Liver (tissue), 9 donors: Measurements from ENCODE around the gene DNAJC10. TPM values are rescaled to one million over a fixed set of nuclear protein-coding genes. Genes with fewer than 3 reads are reported as not detected.
A peak's percentile ranks its signal among the peaks of the same experiment; 100 is the strongest.

ENCODE experiments used
- DNase-seq: peaks from one replicate; pipeline ENCODE4 v3.0.0-alpha.2; 2017; ENCODE audit warnings: low spot score
- H3K27ac ChIP-seq, 2 donors: one replicate each; pipeline ENCODE4 v1.7.0; 2013; ENCODE audit warnings: inconsistent platforms in 2 of 2, low read length in 2 of 2, control low read depth in 1 of 2, low read depth in 1 of 2, mild to moderate bottlenecking in 1 of 2
- H3K27me3 ChIP-seq, 4 donors: one replicate each; pipeline versions ENCODE4 v1.6.1 to v1.7.0; 2013; ENCODE audit warnings: low read length in 3 of 4, inconsistent platforms in 1 of 4, mild to moderate bottlenecking in 1 of 4, moderate library complexity in 1 of 4; ENCODE audit not compliant: control insufficient read depth in 4 of 4, insufficient read depth in 4 of 4
- H3K36me3 ChIP-seq, 4 donors: one replicate each; pipeline versions ENCODE4 v1.6.1 to v1.7.0; 2013; ENCODE audit warnings: low read length in 3 of 4, mild to moderate bottlenecking in 3 of 4, low read depth in 1 of 4, moderate library complexity in 1 of 4; ENCODE audit not compliant: control insufficient read depth in 4 of 4, insufficient read depth in 3 of 4
- H3K4me1 ChIP-seq, 4 donors: one replicate each; pipeline versions ENCODE4 v1.6.1 to v1.7.0; 2013; ENCODE audit warnings: low read length in 3 of 4, mild to moderate bottlenecking in 3 of 4, moderate library complexity in 1 of 4; ENCODE audit not compliant: control insufficient read depth in 4 of 4, insufficient read depth in 4 of 4
- H3K4me3 ChIP-seq, 3 donors: one replicate each; pipeline versions ENCODE4 v1.6.1 to v1.7.0; 2013; ENCODE audit warnings: low read length in 3 of 3, control low read depth in 1 of 3, low read depth in 1 of 3, mild to moderate bottlenecking in 1 of 3
- H3K9ac ChIP-seq, 2 donors: one replicate each; pipeline ENCODE4 v1.7.0; 2013; ENCODE audit warnings: low read length in 2 of 2, mild to moderate bottlenecking in 2 of 2, moderate library complexity in 2 of 2, control low read depth in 1 of 2, low read depth in 1 of 2
- H3K9me3 ChIP-seq, 4 donors: one replicate each; pipeline versions ENCODE4 v1.6.1 to v1.7.0; 2013; ENCODE audit warnings: low read length in 3 of 4; ENCODE audit not compliant: control insufficient read depth in 4 of 4
- EGR1 ChIP-seq, 2 donors: IDR thresholded peaks; 2 replicates each; pipeline ENCODE4 v1.6.1; 2016 to 2018; ENCODE audit warnings: antibody characterized with exemption in 2 of 2, low read depth in 2 of 2
- FOXA1 ChIP-seq: IDR thresholded peaks from 2 replicates; pipeline ENCODE4 v1.6.1; 2016; ENCODE audit warnings: antibody characterized with exemption
- FOXA2 ChIP-seq: IDR thresholded peaks from 2 replicates; pipeline ENCODE4 v1.6.1; 2016; ENCODE audit warnings: antibody characterized with exemption
- GABPA ChIP-seq, 2 donors: IDR thresholded peaks in 1 of 2; conservative IDR thresholded peaks in 1 of 2; 2 replicates each; pipeline ENCODE4 v1.6.1; 2016; ENCODE audit warnings: antibody characterized with exemption in 2 of 2, mild to moderate bottlenecking in 1 of 2, moderate library complexity in 1 of 2
- HNF4A ChIP-seq, 2 donors: conservative IDR thresholded peaks; 2 replicates each; pipeline ENCODE4 v1.6.1; 2016; ENCODE audit warnings: antibody characterized with exemption in 2 of 2, mild to moderate bottlenecking in 2 of 2
- JUND ChIP-seq, 2 donors: IDR thresholded peaks; 2 replicates each; pipeline ENCODE4 v1.6.1; 2016; ENCODE audit warnings: antibody characterized with exemption in 2 of 2
- NR2F2 ChIP-seq: IDR thresholded peaks from 2 replicates; pipeline ENCODE4 v1.6.1; 2016; ENCODE audit warnings: antibody characterized with exemption
- RAD21 ChIP-seq, 2 donors: IDR thresholded peaks; 2 replicates each; pipeline ENCODE4 v1.6.1; 2016; ENCODE audit warnings: antibody characterized with exemption in 2 of 2, mild to moderate bottlenecking in 2 of 2
- RXRA ChIP-seq, 2 donors: IDR thresholded peaks; 2 replicates each; pipeline ENCODE4 v1.6.1; 2017 to 2018; ENCODE audit warnings: antibody characterized with exemption in 2 of 2, mild to moderate bottlenecking in 1 of 2
- SP1 ChIP-seq: IDR thresholded peaks from 2 replicates; pipeline ENCODE4 v1.6.1; 2018; ENCODE audit warnings: antibody characterized with exemption, mild to moderate bottlenecking
- TAF1 ChIP-seq: conservative IDR thresholded peaks from 2 replicates; pipeline ENCODE4 v1.6.1; 2016; ENCODE audit warnings: antibody characterized with exemption, mild to moderate bottlenecking
- YY1 ChIP-seq: IDR thresholded peaks from 2 replicates; pipeline ENCODE4 v1.6.1; 2016; ENCODE audit warnings: antibody characterized with exemption, mild to moderate bottlenecking
- WGBS: extraction: QIAGEN DNeasy Blood & Tissue Kit; methylation state at CpG from one replicate; pipeline ENCODE4 v1.1.7; 2013; 5-methylcytosine and 5-hydroxymethylcytosine counted together
- polyA plus RNA-seq, 2 donors: library from polyadenylated mRNA; stranded (reverse) in 1 of 2; unstranded in 1 of 2; fragments of 200-250 nt in 1 of 2; fragments of >200 nt in 1 of 2; fragmentation: Nextera tagmentation in 1 of 2; extraction: Ambion mirVana in 1 of 2; gene quantifications; one replicate each; pipeline versions ENCODE4 v1.2.1 to v1.2.3, GENCODE V29; 2013 to 2015
- total RNA-seq, 2 donors: library from RNA; depleted of rRNA; stranded (reverse); fragments of >200 nt; gene quantifications; one replicate each; pipeline ENCODE4 v1.2.3, GENCODE V29; 2014
- TF ChIP-seq, protein P1 (sequence below): IDR thresholded peaks from 2 replicates; pipeline ENCODE4 v1.6.1; 2016; ENCODE audit warnings: antibody characterized with exemption
- TF ChIP-seq, protein P2 (sequence below): IDR thresholded peaks from 2 replicates; pipeline ENCODE4 v1.6.1; 2016; ENCODE audit warnings: antibody characterized with exemption
- TF ChIP-seq, protein P3 (sequence below): IDR thresholded peaks from 2 replicates; pipeline ENCODE4 v1.6.1; 2016; ENCODE audit warnings: antibody characterized with exemption, mild to moderate bottlenecking
- TF ChIP-seq, protein P4 (sequence below): fragments of 150-350 bp; IDR thresholded peaks from 2 replicates; pipeline ENCODE4 v1.5.1; 2017; ENCODE audit warnings: improper control_type of control experiment, low read depth, low read length; ENCODE audit not compliant: missing input control
- donor health status: healthy.
- donor health status: healthy.
- donor health status: healthy.
- donor health status: healthy.
- donor health status: healthy.

Gene DNAJC10
- total and polyA plus RNA-seq, 4 donors: 16.3 to 46.4 (median 21.2) TPM

DNA sequence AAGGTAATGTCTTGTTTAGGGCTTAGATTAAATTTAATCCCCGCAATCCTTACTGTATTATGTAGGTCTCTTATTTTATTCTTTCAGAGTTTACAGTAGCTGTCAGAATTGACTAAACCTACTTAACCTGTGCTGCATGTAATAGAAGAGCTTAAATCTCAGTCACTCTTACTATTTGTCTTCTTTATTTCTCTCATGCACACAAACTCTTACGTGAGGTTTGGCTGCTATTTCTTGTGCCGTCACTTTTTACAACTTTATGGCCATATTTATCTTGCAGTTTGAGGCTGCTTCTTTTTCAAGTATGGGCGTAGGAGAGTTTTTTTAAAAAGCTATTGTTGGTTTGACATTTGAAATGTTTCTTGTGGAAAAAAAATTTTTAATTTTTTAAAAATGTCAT lies 12.0 kb downstream of the DNAJC10 start:
- H3K27me3 ChIP-seq: no peaks in the 10 kb centered on the region
- H3K27ac ChIP-seq: no peak overlapping the region
- peaks cover 4 to 19% (median 6%) of the 10 kb centered on the region in 4 donors for H3K36me3 ChIP-seq
- no peak overlapping the region for H3K9ac ChIP-seq
- DNase-seq: no peak
- no peaks in the 10 kb centered on the region for H3K9me3 ChIP-seq
- H3K4me1 ChIP-seq: peaks cover 3 to 13% (median 8%) of the 10 kb centered on the region in 4 donors
- H3K4me3 ChIP-seq: no peak overlapping the region
- no peak for TF ChIP-seq FOXA2
- no peak for TF ChIP-seq RXRA (IDR thresholded peaks at IDR 0.05)
- TF ChIP-seq SP1: no peak
- TF ChIP-seq RAD21 (IDR thresholded peaks at IDR 0.05): no peak
- TF ChIP-seq, protein P1, sequence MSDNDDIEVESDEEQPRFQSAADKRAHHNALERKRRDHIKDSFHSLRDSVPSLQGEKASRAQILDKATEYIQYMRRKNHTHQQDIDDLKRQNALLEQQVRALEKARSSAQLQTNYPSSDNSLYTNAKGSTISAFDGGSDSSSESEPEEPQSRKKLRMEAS: no peak
- TF ChIP-seq JUND (IDR thresholded peaks at IDR 0.05): no peak
- TF ChIP-seq NR2F2: no peak
- 93% methylated on average over 4 of the region's 4 CpGs for WGBS

DNA sequence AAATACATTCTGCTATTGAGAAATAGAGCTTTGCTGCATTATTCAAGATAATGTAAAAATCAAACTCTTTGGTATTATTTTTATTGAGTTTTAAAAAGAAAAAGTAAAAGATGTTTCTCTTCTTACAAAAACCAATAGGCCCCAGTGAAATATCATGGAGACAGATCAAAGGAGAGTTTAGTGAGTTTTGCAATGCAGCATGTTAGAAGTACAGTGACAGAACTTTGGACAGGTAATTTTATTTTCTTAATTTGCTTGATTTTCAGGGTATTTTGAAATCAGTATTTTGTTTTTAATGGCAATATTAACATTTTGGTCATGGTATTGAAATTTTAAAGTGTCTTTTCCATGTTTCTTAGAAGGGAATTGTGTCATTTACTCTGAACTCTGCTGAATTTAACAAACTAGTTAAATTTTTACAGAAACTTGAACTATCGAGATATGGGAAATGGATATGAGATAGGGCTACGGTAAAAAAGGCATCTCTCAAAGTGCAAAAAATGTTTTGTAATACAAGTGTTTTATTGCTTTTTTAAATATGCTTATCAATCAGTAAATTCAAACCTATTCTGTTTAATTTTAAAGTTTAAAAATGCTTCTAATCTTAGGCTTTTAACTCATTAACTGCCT lies 13.8 kb downstream of the DNAJC10 start:
- H3K9me3 ChIP-seq: no peaks in the 10 kb centered on the region
- TF ChIP-seq GABPA (IDR thresholded peaks at IDR 0.05 in 1 of 2, conservative IDR thresholded peaks at IDR 0.05 in 1 of 2): no peak
- TF ChIP-seq HNF4A (conservative IDR thresholded peaks at IDR 0.05): peak; percentile 68 to 69
- TF ChIP-seq, protein P2, sequence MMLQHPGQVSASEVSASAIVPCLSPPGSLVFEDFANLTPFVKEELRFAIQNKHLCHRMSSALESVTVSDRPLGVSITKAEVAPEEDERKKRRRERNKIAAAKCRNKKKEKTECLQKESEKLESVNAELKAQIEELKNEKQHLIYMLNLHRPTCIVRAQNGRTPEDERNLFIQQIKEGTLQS: no peak
- TF ChIP-seq, protein P3, sequence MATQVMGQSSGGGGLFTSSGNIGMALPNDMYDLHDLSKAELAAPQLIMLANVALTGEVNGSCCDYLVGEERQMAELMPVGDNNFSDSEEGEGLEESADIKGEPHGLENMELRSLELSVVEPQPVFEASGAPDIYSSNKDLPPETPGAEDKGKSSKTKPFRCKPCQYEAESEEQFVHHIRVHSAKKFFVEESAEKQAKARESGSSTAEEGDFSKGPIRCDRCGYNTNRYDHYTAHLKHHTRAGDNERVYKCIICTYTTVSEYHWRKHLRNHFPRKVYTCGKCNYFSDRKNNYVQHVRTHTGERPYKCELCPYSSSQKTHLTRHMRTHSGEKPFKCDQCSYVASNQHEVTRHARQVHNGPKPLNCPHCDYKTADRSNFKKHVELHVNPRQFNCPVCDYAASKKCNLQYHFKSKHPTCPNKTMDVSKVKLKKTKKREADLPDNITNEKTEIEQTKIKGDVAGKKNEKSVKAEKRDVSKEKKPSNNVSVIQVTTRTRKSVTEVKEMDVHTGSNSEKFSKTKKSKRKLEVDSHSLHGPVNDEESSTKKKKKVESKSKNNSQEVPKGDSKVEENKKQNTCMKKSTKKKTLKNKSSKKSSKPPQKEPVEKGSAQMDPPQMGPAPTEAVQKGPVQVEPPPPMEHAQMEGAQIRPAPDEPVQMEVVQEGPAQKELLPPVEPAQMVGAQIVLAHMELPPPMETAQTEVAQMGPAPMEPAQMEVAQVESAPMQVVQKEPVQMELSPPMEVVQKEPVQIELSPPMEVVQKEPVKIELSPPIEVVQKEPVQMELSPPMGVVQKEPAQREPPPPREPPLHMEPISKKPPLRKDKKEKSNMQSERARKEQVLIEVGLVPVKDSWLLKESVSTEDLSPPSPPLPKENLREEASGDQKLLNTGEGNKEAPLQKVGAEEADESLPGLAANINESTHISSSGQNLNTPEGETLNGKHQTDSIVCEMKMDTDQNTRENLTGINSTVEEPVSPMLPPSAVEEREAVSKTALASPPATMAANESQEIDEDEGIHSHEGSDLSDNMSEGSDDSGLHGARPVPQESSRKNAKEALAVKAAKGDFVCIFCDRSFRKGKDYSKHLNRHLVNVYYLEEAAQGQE: no peak
- peak; percentile 42 for TF ChIP-seq YY1
- TF ChIP-seq, protein P1: no peak
- no peak for TF ChIP-seq FOXA1
- no peak for TF ChIP-seq EGR1 (IDR thresholded peaks at IDR 0.05; ENCODE audit: low read depth in 2 of 2)
- no peak for TF ChIP-seq NR2F2
- no peak for TF ChIP-seq TAF1
- TF ChIP-seq, protein P4, sequence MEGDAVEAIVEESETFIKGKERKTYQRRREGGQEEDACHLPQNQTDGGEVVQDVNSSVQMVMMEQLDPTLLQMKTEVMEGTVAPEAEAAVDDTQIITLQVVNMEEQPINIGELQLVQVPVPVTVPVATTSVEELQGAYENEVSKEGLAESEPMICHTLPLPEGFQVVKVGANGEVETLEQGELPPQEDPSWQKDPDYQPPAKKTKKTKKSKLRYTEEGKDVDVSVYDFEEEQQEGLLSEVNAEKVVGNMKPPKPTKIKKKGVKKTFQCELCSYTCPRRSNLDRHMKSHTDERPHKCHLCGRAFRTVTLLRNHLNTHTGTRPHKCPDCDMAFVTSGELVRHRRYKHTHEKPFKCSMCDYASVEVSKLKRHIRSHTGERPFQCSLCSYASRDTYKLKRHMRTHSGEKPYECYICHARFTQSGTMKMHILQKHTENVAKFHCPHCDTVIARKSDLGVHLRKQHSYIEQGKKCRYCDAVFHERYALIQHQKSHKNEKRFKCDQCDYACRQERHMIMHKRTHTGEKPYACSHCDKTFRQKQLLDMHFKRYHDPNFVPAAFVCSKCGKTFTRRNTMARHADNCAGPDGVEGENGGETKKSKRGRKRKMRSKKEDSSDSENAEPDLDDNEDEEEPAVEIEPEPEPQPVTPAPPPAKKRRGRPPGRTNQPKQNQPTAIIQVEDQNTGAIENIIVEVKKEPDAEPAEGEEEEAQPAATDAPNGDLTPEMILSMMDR: no peak
- TF ChIP-seq RXRA (IDR thresholded peaks at IDR 0.05): no peak
- H3K27ac ChIP-seq: no peak overlapping the region
- H3K36me3 ChIP-seq: peaks cover 3 to 12% (median 6%) of the 10 kb centered on the region in 4 donors
- WGBS: 47% methylated on average over 2 of the region's 2 CpGs
- H3K9ac ChIP-seq: no peak overlapping the region
- H3K4me3 ChIP-seq: no peak overlapping the region
- no peak for DNase-seq
- peaks cover 3 to 13% (median 8%) of the 10 kb centered on the region in 4 donors for H3K4me1 ChIP-seq
- no peaks in the 10 kb centered on the region for H3K27me3 ChIP-seq
